MV-4-11 (cell line): ENCODE data around the gene HM13.
"Not testable (repeated sequence)": the region's sequence is repeated elsewhere in the genome, so short reads cannot be mapped to it uniquely, and the experiment has no call there.

Experiments
- DNase-seq: peaks from one replicate; lab custom pipeline; 2025; lab: John Stamatoyannopoulos, UW

HM13 gene

DNA sequence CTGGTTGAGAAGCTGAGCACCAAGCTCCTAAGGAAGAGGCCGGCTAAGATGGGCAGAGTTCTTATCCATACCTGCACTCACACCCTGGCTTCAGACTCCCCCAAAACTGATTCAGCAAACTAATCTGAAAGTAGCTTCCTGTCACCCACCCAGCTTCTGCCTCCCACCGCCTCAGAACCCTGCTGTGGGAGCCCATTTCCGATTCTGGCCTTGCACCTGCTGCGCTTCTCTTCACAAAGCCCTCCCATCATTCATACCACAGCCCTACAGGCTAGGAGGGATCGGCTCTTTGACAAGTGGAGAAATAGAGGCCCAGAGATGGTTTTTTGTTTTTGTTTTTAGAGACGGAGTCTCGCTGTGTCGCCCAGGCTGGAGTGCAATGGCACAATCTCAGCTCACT lies 28.7 kb downstream of the HM13 start:
- no peak for DNase-seq

DNA sequence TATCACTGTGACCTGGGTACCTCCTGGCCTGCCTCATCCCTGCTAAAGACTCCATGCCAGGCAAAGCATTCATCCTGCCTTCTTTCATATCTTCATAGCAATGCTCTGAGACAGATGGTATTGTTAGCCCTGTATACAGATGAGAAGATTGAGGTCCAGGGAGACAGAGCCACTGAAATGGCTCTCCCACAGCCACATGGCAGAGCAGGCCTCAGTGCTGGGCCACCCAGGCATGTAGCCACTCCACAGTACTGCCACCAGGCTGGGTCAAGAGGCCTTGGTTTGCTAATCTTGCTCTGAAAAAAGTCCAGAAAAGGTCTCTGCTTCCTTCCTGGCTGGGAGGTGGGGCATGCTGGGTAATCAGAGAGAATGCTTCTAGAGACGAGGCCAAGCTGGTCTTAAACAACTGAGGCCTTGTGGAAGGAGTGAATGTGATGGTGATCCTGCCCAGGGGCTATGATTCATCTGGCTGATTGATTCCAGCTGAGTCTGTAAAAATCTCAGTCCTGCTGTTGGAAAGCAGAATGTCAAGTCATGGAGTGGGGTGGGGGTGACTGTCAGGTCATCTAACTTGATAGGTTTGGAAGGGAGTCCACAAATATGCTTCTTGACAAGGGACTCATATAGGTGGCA lies 29.8 kb downstream of the HM13 start:
- no peak for DNase-seq

DNA sequence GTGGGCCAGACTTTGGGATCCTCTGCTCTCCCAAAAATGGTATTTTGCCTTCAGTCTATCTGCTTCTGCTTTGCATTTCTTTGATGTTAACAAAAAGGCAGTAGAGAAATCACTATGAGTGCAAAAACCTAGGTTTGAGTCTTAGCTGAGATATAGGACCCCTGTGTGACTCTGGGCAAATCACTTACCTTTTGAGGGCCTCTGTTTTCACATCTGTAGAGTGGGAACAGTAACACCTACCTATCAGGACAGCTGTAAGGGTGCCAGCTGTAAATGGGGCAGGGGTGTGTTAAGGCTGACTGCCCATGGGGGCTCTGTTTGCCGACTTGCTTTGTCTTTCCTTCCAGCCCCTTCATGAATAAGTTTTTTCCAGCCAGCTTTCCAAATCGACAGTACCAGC lies 30.4 kb downstream of the HM13 start:
- DNase-seq: no peak

DNA sequence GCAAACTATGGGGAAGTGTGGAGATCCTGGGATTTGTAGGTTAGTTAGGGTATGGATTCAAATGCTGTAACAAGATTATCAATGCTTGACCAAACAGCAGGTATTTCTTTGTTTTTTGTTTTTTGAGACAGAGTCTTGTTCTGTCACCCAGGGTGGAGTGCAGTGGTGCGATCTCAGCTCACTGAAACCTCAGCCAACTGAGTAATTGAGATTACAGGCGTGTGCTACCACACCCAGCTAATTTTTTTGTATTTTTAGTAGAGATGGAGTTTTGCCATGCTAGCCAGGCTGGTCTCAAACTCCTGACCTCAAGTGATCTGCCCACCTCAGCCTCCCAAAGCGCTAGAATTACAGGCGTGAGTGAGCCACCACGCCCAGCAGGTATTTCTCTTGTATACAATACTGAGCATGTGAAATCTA lies 31.4 kb downstream of the HM13 start:
- DNase-seq: not testable (repeated sequence)

DNA sequence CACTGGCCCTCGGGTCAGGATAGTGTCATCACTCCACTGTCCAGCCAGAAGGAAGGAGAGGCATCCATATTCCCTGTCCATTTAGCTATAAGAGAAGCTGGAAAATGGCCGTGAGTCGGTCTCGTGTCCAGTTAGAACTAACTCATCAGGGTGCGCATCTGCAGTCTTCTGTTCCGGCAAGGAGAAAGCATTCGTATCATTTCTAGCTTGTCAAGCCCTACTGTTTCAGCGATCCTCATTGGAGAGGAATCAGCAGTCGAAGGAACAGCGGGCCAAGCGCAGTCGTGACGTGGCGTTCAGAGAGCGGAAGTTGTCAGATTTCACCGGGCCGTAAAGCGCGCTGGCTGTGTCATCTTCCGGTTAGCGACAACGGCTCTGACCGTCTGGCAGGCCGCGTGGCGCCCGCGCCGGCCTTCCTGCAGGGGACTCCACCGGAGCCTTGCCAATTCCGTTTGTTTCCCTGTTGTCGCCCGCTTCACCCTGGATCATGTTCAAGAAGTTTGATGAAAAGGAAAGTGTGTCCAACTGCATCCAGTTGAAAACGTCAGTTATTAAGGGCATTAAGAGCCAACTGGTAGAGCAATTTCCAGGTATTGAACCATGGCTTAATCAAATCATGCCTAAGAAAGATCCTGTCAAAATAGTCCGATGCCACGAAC lies 32.9 kb downstream of the HM13 start:
- DNase-seq: peak; percentile 83

DNA sequence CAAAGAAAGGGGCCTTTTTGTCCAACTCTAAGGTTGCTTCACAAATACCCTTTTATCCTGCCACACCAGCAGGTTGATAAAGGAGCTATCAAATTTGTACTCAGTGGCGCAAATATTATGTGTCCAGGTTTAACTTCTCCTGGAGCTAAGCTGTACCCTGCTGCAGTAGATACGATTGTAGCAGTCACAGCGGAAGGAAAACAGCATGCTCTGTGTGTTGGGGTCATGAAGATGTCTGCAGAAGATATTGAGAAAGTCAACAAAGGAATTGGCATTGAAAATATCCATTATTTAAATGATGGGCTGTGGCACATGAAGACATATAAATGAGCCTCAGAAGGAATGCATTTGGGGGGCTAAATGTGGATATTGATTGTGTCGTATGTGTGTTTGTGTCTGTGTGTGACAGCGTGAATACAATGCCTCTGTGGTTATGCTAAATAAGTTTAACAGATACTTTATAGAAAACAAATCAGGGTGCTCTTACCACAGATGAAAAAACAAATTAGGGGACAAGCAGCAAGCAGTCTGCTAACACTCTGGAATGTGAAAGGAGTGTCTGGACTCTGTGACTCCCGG lies 33.6 kb downstream of the HM13 start:
- DNase-seq: no peak

DNA sequence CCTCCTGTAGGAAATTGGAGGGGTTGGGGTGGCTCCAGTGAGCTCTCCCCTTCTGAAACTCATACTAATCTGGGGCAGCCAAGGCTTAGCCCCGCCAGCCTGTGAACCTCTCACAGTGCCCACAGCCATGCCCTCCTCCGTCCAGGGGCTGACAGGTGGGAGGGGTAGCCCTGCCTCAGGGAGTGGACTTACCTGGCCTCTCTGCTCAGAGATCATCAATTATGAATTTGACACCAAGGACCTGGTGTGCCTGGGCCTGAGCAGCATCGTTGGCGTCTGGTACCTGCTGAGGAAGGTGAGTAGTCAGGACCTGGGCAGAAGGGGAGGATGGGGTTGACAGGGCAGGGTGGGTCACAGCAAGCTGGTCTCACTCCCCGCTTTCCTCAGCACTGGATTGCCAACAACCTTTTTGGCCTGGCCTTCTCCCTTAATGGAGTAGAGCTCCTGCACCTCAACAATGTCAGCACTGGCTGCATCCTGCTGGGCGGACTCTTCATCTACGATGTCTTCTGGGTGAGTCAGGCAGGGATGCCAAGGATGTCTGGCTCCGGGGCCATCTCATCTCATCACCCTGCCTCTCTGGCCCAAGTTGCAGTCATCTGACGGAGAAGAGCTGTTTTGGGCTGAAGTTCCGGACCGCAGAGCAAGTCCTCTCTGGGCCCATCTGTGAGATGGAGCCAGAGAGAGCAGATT lies 34.7 kb downstream of the HM13 start:
- DNase-seq: no peak

DNA sequence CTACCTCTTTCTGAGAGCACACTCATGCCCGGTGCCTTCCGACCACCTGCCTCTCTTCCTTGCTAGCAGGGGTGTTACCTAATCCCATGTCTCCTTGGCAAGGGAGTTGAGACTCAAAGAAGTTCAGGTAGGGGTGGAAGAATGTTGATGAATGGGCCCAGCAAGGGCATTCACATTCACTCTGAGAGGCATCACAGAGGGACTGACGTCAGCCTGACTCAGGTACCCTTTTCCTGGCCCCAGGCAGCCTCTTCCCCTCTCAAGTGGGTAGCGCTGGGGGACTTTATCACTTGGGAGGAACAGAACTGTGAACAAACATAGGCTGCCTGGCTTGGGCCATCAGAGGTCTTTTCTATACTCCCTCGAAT lies 35.3 kb downstream of the HM13 start:
- no peak for DNase-seq

DNA sequence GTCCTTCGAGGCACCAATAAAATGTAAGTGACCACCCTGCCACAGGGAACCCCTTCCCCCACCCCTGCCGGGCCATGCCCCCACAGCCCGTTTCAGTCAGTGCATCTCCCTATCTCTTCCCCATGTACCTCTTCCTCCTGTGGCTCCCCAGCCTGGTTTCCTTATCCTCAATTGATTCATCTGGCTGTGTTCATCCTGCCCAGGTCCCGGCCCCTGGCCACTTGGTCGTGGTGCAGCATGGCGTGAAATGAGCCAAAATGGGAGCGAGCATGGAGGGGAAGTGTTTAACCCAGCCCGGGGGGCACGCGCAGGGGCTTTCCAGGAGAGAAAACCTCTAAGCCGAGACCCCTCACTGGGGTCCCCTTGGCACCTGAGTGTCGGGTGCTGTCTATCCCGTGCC lies 35.9 kb downstream of the HM13 start:
- DNase-seq: no peak

DNA sequence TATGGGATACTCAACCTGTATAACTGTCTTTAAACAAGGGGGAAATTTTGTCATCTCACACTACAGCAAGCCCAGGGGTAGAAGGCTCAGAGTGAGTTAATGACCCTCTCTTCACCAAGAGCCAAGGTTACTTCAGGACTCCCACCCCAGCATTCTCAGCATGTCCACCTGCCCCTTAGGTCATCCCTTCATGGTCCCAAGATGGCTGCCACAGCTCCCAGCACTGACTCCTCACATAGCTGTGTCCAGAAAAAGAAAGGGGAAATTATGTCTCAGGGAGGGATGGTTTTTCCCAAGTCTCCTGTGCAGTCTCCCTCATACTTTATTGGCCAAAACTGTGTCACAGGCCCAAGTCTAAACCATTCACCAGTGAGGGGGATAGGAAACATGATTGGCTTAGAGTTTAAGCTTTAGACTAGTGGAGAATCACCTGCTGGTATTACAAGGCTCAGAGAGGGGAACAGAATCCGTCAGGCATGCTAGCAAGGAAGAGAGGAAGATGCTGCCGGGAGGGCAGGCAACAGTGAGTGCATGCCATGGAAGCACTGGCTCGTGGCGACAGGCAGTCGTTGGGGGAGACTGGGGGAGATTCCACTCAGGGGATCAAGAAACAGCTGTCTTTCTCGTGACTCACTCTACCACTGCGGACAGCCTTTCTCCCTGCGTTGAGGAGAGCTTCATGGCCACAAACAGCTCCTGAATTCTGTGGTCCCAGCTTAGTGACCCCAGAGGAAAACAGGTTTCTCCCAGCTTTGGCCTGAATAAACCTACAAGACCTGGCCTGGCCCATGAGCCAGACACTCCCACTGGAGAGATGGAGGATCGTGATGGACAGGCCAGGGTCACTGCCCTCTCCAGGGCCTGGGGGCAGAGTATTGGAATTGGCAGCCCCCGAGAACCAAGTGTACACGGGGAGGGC lies 37.2 kb downstream of the HM13 start:
- DNase-seq: no peak

DNA sequence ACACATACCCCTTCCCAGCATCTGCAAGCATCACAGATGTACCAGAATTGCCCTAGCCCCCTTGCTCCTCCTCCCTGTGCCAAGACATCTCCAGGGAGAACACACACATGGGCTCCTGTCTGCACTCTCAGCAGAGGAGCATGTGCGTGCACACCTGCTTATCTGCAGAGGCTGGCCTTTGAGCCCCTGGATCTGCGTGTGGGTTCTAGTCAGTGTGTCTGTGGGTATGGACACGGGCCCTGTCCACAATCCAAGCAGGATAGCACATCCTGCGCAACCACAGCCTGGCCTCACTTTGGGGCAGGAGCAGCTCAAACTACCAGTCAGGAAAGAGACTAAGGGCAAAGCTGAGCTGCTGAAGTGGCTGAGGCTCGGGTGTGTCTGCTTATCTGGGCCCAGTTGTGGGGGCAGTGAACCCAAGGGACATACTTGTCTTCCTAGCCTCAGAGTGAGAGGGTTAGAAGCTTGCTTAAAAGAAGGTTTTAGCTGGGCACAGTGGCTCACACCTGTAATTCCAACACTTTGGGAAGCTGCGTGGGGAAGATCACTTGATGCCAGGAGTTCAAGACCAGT lies 41.0 kb downstream of the HM13 start:
- DNase-seq: no peak

DNA sequence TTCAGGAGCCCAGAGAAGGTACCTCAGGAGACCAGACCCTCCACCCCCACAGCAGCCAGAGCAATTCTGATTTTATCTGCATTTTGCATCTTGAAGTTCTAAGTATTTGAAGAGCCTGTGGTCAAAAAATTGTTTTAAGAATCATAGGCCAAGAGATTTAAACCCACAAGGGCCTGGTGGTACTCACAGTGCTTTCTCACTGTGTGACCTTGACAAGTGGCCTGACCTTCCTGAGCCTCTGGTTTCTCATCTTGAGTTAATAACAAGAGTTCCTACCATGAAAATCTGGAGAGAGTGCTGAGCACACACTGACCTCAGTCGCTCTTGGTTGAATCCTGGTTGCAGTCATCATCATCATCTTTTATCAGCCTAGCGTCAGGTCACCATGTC lies 45.5 kb downstream of the HM13 start:
- no peak for DNase-seq

DNA sequence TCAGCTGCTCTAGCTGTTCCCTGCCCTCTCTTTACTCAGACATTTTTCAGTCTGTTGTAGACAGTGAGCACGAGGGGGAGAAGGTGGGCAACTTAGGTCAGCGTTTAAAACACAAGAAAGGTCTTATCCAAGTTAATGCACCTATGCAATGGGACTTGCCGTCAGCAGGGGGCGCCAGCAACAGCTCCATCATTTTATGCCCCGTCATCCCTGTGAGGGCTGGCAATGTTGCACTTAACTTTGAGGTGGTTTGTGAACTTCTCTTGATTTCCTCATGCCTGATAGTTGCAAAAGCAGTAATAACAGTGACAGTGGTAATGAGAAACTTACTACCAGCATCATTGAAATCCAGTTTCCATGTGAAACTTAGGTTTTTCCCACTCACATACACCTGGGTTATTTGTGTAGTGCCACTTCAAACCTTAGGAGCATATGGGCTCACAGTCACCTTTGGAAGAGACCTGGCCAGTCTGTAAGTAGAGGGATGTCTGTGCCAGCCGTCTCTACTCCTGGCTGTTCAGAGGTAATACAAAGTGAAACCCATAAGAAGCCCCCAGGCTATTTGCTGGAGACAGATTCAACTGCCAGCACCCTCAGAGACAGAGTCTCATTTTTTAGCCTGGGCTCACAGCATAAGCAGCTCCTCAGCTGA lies 46.0 kb downstream of the HM13 start:
- peak; percentile 70 for DNase-seq

DNA sequence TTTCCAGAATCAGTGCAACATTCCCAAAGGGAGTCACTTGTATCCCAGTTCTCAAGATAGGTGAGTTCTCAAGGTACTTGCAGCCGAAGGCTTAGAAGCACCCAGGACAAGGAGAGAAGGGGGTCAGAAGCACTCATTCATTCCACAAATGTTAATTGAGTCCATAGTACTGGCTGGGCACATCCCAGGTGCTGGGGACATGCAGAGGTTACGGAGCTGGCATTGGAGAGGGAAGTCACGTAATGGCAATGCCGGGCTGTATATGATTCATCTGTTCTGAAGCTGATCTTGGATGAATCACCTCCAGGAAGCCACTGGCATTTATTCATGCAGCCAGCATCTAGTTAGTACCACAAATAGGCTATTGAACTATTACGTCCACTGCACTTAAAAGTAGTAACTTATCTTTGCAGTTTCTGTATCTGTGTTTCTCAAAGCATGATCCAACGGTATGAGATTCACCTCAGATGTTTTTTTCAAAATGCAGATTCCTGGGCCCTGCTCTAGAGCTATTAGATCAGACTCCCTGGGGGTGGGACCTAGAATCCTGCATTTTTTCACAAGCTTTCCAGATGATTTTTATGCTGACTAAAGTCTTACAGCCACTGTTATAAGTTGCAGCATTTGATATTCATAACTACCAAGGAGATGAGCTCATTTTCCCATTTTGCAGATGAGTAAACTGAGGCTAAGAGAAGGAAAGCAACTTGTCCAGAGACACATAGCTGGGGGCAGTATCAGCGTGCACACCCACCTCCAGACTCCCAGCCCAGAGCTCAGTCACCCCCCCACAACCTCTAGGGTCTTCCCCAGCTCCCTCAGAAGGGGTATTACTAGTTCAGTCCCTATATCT lies 46.7 kb downstream of the HM13 start:
- DNase-seq: peak; percentile 70

DNA sequence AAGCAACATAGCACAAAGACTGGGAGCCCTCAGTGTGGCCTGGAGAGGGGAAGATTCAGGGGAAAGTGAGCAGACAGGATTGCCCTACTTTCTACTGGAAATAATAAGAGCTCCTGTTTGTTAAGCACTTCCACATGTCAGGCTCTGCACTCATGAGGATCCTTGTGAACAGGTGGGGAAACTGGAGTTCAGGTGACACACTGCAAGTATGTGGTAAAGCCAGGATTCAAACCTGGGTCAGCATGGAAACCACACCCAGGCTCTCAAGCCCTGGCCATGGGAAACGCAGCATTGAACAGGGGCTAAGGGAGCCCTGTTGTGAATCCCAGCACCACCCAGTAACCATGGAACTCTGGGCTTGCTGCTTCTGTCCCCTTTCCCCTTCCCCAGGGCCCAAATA lies 48.0 kb downstream of the HM13 start:
- DNase-seq: no peak

DNA sequence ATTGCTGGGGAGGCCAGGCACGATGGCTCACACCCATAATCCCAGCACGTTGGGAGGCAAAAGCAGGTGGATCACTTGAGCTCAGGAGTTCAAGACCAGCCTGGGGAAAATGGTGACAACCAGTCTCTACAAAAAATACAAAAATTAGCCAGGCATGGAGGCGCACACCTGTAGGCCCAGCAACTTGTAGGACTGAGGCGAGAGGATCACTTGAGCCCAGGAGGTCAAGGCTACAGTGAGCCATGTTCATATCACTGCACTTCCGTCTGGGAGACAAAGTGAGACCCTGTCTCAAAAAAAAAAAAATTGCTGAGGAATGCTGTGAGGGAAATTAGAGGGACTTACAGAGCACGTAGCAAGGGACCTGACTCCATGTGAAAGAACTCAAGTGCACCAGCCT lies 50.0 kb downstream of the HM13 start:
- no peak for DNase-seq

DNA sequence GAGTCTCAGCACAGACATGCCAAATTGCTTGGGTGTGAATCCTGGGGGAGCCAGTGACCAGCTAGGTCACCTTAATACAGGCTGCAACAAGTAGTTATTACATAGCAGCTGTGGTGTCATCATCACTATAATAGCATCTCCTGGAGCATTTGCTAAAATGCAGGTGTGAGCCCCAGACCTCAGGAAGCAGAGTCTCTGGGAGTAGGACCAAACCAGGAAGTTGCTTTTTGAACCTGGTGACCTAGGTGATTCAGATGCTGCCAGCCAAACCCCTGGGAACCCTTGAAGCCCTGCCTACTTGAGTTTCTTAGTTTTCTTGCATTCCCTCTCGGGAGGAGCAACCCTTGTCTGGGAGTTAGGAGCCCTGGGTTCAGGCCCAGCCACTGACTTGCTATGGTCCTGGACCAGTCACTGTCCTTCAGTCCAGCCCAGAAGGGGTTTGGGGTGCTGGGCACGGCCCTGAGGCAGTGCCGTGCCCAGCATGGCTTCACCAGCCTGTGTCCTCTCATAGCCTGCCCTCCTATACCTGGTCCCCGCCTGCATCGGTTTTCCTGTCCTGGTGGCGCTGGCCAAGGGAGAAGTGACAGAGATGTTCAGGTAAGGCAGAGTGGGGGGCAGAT lies 51.6 kb downstream of the HM13 start:
- no peak for DNase-seq

DNA sequence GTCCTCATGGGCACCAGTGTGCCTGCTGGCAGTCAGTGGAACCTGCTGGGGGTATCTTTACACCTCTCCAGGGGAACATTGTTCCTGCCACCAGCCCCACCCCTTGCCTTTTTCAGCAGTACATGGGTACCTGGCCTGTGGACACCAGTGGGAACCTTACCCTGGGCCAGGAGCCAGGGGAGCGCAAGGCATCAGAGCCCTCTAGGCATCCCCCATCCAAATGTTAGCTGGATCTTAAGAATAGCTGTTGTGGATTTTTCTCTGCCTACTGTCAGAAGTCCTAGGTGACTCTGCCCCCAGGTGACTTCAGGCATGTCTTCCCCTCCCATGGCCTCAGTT lies 52.0 kb downstream of the HM13 start:
- no peak for DNase-seq

DNA sequence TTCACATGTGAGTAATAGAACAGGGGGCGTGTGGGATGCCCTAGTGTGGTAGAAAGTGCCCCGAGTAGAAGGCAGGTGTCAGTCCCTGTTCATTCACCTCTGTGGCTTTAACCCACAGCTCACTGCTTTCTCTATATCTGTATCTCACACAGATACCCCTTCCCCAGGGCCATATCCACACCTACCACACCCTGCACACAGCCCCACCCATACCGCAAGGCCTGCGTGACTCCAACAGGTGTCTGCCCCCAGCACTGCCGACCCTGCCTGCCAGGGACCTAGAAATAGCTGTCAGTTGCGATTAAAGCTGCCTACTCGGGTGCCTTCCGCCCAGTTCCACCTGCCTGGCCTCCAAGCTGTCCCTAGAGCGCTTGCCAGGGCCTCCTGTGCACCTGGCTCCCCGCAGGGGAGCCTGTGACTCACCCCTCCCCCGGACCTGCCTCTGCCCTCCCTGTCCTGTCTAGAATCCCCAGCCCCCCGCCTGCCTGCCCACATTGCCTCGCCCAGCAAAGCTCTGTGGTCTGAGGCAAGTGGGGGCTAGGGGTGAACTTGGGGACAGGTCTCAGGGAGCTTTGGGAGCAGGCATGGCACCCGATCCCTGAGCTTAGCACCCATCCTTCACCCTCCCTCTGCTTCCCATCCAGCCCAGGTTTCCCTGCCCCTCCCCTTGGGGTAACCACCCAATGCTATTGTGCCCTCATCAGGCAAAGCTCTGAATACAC lies 52.6 kb downstream of the HM13 start:
- DNase-seq: no peak
